ENCODE measurements around the gene GSTA4. TPM values are rescaled to one million over a fixed set of nuclear protein-coding genes. Genes with fewer than 3 reads are reported as not detected.
A peak's percentile ranks its signal among the peaks of the same experiment; 100 is the strongest.

Gene GSTA4
- total RNA-seq, 1 donor from 2014 or later = 31.4 TPM

DNA sequence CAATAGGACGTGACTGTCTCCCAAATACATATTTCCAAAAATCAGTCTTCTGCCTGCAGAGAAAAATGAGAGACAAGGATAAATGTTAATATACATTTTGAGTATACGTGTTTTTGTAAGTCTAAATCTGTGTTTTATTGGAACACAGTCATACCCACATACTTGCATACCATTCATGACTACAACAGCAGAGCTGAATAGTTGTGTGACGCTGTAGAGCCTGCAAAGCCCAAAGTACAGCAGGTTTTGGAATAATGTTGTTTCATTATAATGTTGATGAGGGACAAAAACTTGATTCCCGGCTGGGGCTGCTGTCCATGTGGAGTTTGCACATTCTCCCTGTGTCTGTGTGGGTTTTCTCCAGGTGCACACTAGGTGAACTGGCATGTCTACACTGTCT is 46.3 kb upstream of the GSTA4 start:
- Mint-ChIP-seq H3K27ac (ENCODE audit: unreplicated experiment) (peak overlapping the region; percentile 95), H3K4me3 (ENCODE audit: unreplicated experiment) (no peak overlapping the region), H3K36me3 (ENCODE audit: low read depth) (peaks cover 23% of the 10 kb centered on the region), H3K27me3 (ENCODE audit: low read depth) (no peaks in the 10 kb centered on the region), H3K9me3 (ENCODE audit: low read depth) (no peaks in the 10 kb centered on the region), H3K4me1 (ENCODE audit: low read depth) (peaks cover 49% of the 10 kb centered on the region)
- no peak for TF ChIP-seq CTCF (IDR thresholded peaks at IDR 0.05)
- no peak for DNase-seq (ENCODE audit: low spot score)

DNA sequence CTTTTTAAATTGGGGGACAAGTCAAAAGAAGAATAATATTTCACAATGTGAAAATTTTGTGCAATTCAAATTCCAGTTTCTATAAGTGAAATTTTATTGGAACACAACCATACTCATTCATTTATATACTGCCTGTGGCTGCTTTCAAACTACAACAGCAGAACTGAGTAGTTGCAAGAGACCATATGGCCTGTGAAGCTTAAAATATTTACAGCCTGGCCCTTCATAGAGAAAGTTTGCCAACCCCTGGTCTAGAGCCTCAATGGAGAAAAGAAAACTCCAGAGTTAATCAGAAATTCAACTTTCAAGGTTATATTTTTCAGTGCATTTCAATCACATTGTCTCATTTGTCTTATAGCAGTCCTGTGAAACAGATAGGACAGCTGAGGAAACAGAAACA is 43.5 kb upstream of the GSTA4 start:
- DNase-seq (ENCODE audit: low spot score) = no peak
- H3K4me3 Mint-ChIP-seq (ENCODE audit: unreplicated experiment) = no peak overlapping the region
- H3K27ac Mint-ChIP-seq (ENCODE audit: unreplicated experiment) = no peak overlapping the region
- no peaks in the 10 kb centered on the region for H3K27me3 Mint-ChIP-seq (ENCODE audit: low read depth)
- peaks cover 56% of the 10 kb centered on the region for H3K4me1 Mint-ChIP-seq (ENCODE audit: low read depth)
- TF ChIP-seq CTCF (IDR thresholded peaks at IDR 0.05) = no peak
- H3K9me3 Mint-ChIP-seq (ENCODE audit: low read depth) = no peaks in the 10 kb centered on the region
- peaks cover 29% of the 10 kb centered on the region for H3K36me3 Mint-ChIP-seq (ENCODE audit: low read depth)

- no peak for TF ChIP-seq CTCF (IDR thresholded peaks at IDR 0.05)
- no peak overlapping the region for H3K27ac Mint-ChIP-seq (ENCODE audit: unreplicated experiment)
- H3K4me3 Mint-ChIP-seq (ENCODE audit: unreplicated experiment) = no peak overlapping the region
- H3K4me1 Mint-ChIP-seq (ENCODE audit: low read depth) = peaks cover 56% of the 10 kb centered on the region
- no peak for DNase-seq (ENCODE audit: low spot score)
- no peaks in the 10 kb centered on the region for H3K9me3 Mint-ChIP-seq (ENCODE audit: low read depth)
- H3K27me3 Mint-ChIP-seq (ENCODE audit: low read depth) = no peaks in the 10 kb centered on the region
- peaks cover 29% of the 10 kb centered on the region for H3K36me3 Mint-ChIP-seq (ENCODE audit: low read depth)
Observed at GRCh38 chr6:53038141-53038540, 43.1 kb upstream of the GSTA4 start.

DNA sequence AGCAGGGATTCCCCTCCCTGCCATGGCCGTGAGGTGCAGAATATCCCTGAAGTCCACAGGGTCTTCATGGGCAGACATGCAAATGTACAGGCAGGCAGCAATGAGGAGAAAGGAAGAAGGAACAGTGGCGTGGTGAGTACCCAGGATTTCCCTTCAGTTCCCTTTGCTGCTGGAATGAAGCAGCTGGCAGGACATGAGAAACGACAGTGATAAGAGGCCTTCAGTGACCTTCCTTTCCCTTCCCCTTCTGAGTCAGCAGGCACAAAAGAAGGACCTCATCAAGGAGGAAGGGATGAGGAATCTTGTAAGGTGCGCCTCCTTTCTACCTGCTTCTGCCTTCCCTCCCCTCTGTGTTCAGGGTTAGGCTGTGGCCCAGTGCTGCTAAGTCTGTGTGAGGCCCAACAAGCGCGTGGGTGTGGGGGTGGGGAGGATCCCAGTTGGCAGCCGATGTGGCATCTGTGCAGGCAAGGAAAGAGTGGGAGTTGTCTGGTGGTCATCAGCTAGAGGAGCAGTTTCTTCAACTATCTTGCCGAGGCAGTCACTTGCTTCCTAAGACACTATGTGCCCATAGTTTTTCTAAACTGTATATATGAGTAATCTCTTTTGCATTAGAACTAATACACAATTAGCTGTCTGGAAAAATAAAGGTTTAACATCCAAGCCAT is 40.6 kb upstream of the GSTA4 start:
- no peak overlapping the region for H3K4me3 Mint-ChIP-seq (ENCODE audit: unreplicated experiment)
- H3K27me3 Mint-ChIP-seq (ENCODE audit: low read depth) = no peaks in the 10 kb centered on the region
- peaks cover 40% of the 10 kb centered on the region for H3K4me1 Mint-ChIP-seq (ENCODE audit: low read depth)
- peaks cover 28% of the 10 kb centered on the region for H3K36me3 Mint-ChIP-seq (ENCODE audit: low read depth)
- TF ChIP-seq CTCF (IDR thresholded peaks at IDR 0.05) = no peak
- H3K27ac Mint-ChIP-seq (ENCODE audit: unreplicated experiment) = peak overlapping the region; percentile 54
- no peaks in the 10 kb centered on the region for H3K9me3 Mint-ChIP-seq (ENCODE audit: low read depth)
- DNase-seq (ENCODE audit: low spot score) = no peak

GRCh38 chr6:53033764-53034163 is 38.7 kb upstream of the GSTA4 start:
- Mint-ChIP-seq H3K4me1 (ENCODE audit: low read depth) (peaks cover 31% of the 10 kb centered on the region), H3K9me3 (ENCODE audit: low read depth) (no peaks in the 10 kb centered on the region), H3K4me3 (ENCODE audit: unreplicated experiment) (no peak overlapping the region), H3K27ac (ENCODE audit: unreplicated experiment) (peak overlapping the region; percentile 55), H3K27me3 (ENCODE audit: low read depth) (no peaks in the 10 kb centered on the region), H3K36me3 (ENCODE audit: low read depth) (peaks cover 20% of the 10 kb centered on the region)
- no peak for TF ChIP-seq CTCF (IDR thresholded peaks at IDR 0.05)
- DNase-seq (ENCODE audit: low spot score) = no peak
